Cardiac fibroblast (primary cell): Measurements from ENCODE around the gene PRMT7.

Source experiments
- DNase-seq, 2 donors: peaks; one replicate each; pipeline versions ENCODE4 v3.0.0 to v3.0.0-alpha.2; 2010; ENCODE audit warnings: low read depth in 2 of 2
- H3K4me3 ChIP-seq, 2 donors: replicated peaks in 1 of 2; 1 replicate in 1 of 2; 2 replicates in 1 of 2; pipeline ENCODE4 v1.5.1; 2011; ENCODE audit warnings: low read depth in 2 of 2, low read length in 2 of 2, mild to moderate bottlenecking in 2 of 2, moderate library complexity in 1 of 2
- TF ChIP-seq, protein P1 (sequence below): IDR thresholded peaks from one replicate; pipeline ENCODE4 v1.5.1; 2011; ENCODE audit warnings: low read depth, mild to moderate bottlenecking, low read length, inconsistent platforms

PRMT7 gene

DNA sequence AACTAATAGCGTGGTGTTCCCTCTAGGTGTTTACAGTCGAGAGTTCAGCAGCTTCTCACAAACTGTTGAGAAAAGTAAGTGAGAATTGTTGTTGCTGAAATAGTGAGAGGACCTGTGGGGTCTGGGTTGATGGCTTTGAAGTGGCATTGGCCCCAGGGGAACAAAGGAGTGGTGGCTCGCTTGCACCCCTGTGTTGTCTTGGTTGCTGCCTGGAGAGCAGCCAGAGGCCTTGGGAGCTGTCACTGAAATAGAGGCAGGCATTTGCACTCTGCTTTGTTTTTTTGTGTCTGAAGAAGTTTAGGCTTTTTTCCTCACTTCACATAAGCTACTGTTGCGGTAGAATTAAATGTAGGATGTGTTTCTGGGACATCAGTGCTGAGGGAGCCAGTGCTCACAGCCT lies 36.8 kb downstream of the PRMT7 start:
- no peak for DNase-seq
- no peak overlapping the region for H3K4me3 ChIP-seq
- TF ChIP-seq, protein P1, sequence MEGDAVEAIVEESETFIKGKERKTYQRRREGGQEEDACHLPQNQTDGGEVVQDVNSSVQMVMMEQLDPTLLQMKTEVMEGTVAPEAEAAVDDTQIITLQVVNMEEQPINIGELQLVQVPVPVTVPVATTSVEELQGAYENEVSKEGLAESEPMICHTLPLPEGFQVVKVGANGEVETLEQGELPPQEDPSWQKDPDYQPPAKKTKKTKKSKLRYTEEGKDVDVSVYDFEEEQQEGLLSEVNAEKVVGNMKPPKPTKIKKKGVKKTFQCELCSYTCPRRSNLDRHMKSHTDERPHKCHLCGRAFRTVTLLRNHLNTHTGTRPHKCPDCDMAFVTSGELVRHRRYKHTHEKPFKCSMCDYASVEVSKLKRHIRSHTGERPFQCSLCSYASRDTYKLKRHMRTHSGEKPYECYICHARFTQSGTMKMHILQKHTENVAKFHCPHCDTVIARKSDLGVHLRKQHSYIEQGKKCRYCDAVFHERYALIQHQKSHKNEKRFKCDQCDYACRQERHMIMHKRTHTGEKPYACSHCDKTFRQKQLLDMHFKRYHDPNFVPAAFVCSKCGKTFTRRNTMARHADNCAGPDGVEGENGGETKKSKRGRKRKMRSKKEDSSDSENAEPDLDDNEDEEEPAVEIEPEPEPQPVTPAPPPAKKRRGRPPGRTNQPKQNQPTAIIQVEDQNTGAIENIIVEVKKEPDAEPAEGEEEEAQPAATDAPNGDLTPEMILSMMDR = no peak

DNA sequence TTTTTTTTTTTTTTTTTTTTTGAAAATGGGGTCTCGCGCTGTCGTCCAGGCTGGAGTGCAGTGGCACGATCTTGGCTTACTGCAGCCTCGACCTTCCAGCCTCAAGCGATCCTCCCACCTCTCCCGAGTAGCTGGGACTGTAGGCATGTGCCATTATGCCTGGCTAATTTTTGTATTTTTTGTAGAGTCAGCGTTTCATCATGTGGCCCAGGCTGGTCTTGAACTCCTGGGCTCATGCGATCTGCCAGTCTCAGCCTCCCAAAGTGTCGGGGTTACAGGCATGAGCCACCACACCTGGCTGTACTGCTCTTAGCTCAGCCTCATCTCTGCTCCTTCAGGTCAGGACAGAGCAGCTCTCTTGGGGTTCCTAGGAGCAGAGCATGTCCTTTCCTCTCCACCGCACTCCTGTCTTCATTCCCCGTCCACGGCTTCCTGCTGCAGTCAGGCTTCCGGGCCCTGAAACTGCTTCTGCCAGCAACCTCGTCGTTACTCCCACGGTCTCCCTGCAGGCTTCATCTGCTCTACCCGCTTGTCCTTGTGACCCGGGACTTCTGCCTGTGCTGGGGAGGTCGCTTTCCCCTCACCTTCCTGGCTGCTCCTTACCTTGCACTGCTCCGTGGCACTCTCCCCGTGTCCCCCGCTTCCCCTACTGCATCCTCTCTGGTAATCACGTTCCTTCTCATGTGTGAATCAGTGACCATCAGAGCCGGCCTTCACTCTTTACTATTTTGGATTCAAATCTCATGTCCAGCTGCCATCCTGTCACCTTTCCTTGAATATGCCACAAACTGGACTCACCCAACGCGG lies 38.0 kb downstream of the PRMT7 start:
- no peak overlapping the region for H3K4me3 ChIP-seq
- no peak for DNase-seq
- TF ChIP-seq, protein P1 = no peak

DNA sequence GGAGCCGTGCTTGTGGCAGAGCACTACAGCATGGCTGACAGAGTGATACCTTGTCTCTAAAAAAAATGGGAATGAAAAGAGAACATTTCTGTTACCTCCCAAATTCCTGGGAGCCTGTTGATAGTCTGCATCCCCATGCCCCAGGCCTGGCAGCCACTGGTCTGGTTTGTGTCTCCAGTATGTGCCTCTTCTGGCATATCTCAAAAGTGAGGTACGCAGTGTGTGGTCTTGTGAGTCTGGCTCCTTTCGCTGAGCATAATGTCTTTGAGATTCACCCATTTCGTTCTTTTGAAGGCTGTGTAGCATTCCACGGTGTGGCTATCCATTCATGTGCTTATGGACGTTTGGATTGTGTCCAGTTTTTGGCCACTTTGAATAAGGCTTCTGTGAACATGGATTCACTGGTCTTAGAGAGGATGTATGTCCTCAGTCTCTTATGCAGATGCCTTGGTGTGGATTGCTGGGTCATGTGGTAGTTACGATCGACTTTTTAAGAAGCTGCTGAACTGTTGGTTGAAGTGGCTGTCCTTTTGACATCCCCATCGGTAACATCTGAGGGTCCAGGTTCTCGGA lies 39.1 kb downstream of the PRMT7 start:
- DNase-seq = no peak
- TF ChIP-seq, protein P1 = no peak
- no peak overlapping the region for H3K4me3 ChIP-seq

DNA sequence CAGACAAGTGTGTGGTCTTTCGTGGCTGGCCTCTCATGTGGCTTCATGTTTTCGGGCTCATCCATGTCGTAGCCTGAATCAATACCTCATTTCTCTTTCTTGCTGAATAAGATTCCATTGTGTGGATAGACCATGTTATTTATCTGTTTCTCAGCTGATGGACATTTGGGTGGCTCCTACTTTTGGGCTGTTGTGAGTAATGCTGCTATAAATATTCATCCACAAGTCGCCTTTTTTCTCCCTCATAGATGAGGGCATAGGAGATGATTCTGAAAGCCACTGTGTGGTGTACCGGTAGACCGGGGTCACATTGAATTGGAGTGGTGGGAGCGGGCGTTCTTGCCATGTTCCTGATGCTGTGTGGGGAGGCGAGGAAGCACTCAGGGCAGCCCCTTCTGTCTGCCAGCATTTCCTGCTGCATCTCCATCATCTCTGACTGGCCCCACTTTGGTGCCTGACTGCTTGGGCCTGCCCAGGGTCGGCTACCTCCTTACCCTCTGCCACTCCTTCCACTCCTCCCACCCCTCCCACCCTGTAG lies 40.1 kb downstream of the PRMT7 start:
- TF ChIP-seq, protein P1 = no peak
- no peak for DNase-seq

DNA sequence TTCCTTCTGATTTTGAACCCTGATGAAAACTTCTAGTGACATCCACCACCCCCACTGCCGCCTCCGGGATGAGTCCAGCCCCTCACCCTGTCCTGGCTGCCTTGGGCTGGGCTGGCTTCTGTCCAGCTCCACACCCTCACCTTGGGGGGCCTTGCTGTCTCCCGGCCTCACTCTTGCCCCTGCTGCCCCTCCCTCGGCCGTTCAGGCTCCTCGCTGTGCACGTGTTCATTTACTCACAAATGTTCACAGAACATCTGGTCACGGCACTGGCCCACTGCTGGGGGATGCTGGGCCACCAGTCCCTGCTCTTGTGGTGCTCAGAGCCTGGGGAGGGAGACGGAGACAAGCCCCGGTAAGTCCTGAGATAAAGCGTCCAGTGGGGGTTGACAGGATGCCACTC lies 40.6 kb downstream of the PRMT7 start:
- no peak overlapping the region for H3K4me3 ChIP-seq
- DNase-seq = no peak
- TF ChIP-seq, protein P1 = no peak

More for the DNA sequence above, 40.1 kb downstream of the PRMT7 start:
- no peak overlapping the region for H3K4me3 ChIP-seq

DNA sequence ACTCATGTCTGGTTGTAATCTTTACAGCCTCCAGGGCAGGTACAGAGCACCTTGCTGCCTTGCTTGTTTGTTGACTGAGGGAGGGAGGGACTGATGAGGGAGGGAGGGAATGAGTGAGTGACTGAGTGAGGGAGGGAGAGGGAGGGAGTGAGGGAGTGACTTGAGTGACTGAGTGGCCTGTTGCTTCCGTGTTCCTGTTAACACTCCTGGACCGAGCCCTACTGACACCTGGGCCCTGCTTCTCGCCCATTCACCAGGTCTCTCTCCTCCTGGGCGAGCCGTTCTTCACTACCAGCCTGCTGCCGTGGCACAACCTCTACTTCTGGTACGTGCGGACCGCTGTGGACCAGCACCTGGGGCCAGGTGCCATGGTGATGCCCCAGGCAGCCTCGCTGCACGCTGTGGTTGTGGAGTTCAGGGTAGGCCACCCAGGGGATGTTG lies 41.2 kb downstream of the PRMT7 start:
- no peak overlapping the region for H3K4me3 ChIP-seq
- TF ChIP-seq, protein P1 = no peak
- DNase-seq = no peak
